HepG2 (cell line): ENCODE data around the gene ATG2A. TPM values are rescaled to one million over a fixed set of nuclear protein-coding genes. Genes with fewer than 3 reads are reported as not detected.
A peak's percentile ranks its signal among the peaks of the same experiment; 100 is the strongest.

Experiments used
- KDM2A ChIP-seq: sonication (generic); formaldehyde crosslinking; IDR thresholded peaks from 2 replicates; pipeline ENCODE4 v1.4.0; 2020; ENCODE audit warnings: low read depth, missing genetic modification reagents, borderline replicate concordance
- MED13 ChIP-seq: sonication (generic); formaldehyde crosslinking; IDR thresholded peaks from 2 replicates; pipeline ENCODE4 v1.5.0; 2020; ENCODE audit warnings: missing genetic modification reagents
- NFE2L1 ChIP-seq: sonication (generic); formaldehyde crosslinking; IDR thresholded peaks from 2 replicates; pipeline ENCODE4 v1.4.0; 2020; ENCODE audit warnings: missing genetic modification reagents, mild to moderate bottlenecking, borderline replicate concordance
- NR2F6 ChIP-seq, 2 experiments: IDR thresholded peaks; 2 replicates each; pipeline ENCODE4 v1.6.1; 2016; ENCODE audit warnings: antibody characterized with exemption in 1 of 2, mild to moderate bottlenecking in 1 of 2
- ZBTB21 ChIP-seq: sonication (generic); formaldehyde crosslinking; IDR thresholded peaks from 2 replicates; pipeline ENCODE4 v1.4.0; 2020; ENCODE audit warnings: missing genetic modification reagents
- ZBTB3 ChIP-seq: sonication (generic); formaldehyde crosslinking; IDR thresholded peaks from 2 replicates; pipeline ENCODE4 v1.4.0; 2020; ENCODE audit warnings: low read depth, mild to moderate bottlenecking, moderate library complexity, missing genetic modification reagents, borderline replicate concordance
- ZNF20 ChIP-seq: sonication (generic); formaldehyde crosslinking; IDR thresholded peaks from 2 replicates; pipeline ENCODE4 v1.4.0; 2020; ENCODE audit warnings: mild to moderate bottlenecking, moderate library complexity, missing genetic modification reagents
- ZNF3 ChIP-seq: IDR thresholded peaks from 2 replicates; pipeline ENCODE4 v1.7.0; 2017; ENCODE audit warnings: inconsistent platforms
- ZNF451 ChIP-seq: sonication (generic); formaldehyde crosslinking; IDR thresholded peaks from 2 replicates; pipeline ENCODE4 v1.5.0; 2020; ENCODE audit warnings: mild to moderate bottlenecking, missing genetic modification reagents
- ZNF501 ChIP-seq: sonication (generic); formaldehyde crosslinking; IDR thresholded peaks from 2 replicates; pipeline ENCODE4 v1.5.1; 2020; ENCODE audit warnings: mild to moderate bottlenecking, moderate library complexity, missing genetic modification reagents
- ZNF841 ChIP-seq: sonication (generic); formaldehyde crosslinking; IDR thresholded peaks from 2 replicates; pipeline ENCODE4 v1.8.1; 2023; ENCODE audit warnings: missing genetic modification reagents, borderline replicate concordance
- ZSCAN9 ChIP-seq: IDR thresholded peaks from 2 replicates; pipeline ENCODE4 v1.6.1; 2016; ENCODE audit warnings: borderline replicate concordance
- polyA plus RNA-seq, 8 experiments: library from polyadenylated mRNA; depleted of rRNA in 3 of 8; stranded (reverse) in 7 of 8; unstranded in 1 of 8; fragments of >200 nt; fragmentation: Illumina TruSeq in 4 of 8; extraction: Trizol in 4 of 8; gene quantifications; 2 replicates each; pipeline versions ENCODE4 v1.2.1 to v1.2.3, GENCODE V29; 2011 to 2016; ENCODE audit warnings: low read depth in 4 of 8, missing spikeins in 1 of 8, mixed read lengths in 1 of 8; ENCODE audit not compliant: insufficient read depth in 1 of 8
- total RNA-seq, 5 experiments: library from RNA; depleted of rRNA; stranded (reverse); fragments of >200 nt; fragmentation: Illumina TruSeq; extraction: Trizol; gene quantifications; 2 replicates each; pipeline ENCODE4 v1.2.3, GENCODE V29; 2016; ENCODE audit warnings: low read depth in 1 of 5
- TF ChIP-seq, protein P1 (sequence below): sonication (generic); formaldehyde crosslinking; IDR thresholded peaks from 2 replicates; pipeline ENCODE4 v1.8.1; 2023; ENCODE audit warnings: mild to moderate bottlenecking, missing genetic modification reagents
- TF ChIP-seq, protein P2 (sequence below): IDR thresholded peaks from 2 replicates; pipeline ENCODE4 v1.6.1; 2012; ENCODE audit warnings: inconsistent platforms
- TF ChIP-seq, protein P3 (sequence below): sonication (generic); formaldehyde crosslinking; IDR thresholded peaks from 2 replicates; pipeline ENCODE4 v1.4.0; 2020; ENCODE audit warnings: missing genetic modification reagents, borderline replicate concordance
- TF ChIP-seq, protein P4 (sequence below): sonication (generic); formaldehyde crosslinking; IDR thresholded peaks from 2 replicates; pipeline ENCODE4 v1.4.0; 2020; ENCODE audit warnings: mild to moderate bottlenecking, missing genetic modification reagents
- TF ChIP-seq, protein P5 (sequence below): sonication (generic); formaldehyde crosslinking; IDR thresholded peaks from 2 replicates; pipeline ENCODE4 v1.9.0; 2021; ENCODE audit warnings: missing genetic modification reagents, mild to moderate bottlenecking, borderline replicate concordance
- TF ChIP-seq, protein P6 (sequence below): sonication (generic); formaldehyde crosslinking; IDR thresholded peaks from 2 replicates; pipeline ENCODE4 v1.8.1; 2023; ENCODE audit warnings: missing genetic modification reagents, mild to moderate bottlenecking, borderline replicate concordance

ATG2A gene
- total and polyA plus RNA-seq, 2 of the 13 experiments (the other 11 are each of a cell fraction or from before 2014, with no cell fraction given): 6.7 to 8.0 TPM

DNA sequence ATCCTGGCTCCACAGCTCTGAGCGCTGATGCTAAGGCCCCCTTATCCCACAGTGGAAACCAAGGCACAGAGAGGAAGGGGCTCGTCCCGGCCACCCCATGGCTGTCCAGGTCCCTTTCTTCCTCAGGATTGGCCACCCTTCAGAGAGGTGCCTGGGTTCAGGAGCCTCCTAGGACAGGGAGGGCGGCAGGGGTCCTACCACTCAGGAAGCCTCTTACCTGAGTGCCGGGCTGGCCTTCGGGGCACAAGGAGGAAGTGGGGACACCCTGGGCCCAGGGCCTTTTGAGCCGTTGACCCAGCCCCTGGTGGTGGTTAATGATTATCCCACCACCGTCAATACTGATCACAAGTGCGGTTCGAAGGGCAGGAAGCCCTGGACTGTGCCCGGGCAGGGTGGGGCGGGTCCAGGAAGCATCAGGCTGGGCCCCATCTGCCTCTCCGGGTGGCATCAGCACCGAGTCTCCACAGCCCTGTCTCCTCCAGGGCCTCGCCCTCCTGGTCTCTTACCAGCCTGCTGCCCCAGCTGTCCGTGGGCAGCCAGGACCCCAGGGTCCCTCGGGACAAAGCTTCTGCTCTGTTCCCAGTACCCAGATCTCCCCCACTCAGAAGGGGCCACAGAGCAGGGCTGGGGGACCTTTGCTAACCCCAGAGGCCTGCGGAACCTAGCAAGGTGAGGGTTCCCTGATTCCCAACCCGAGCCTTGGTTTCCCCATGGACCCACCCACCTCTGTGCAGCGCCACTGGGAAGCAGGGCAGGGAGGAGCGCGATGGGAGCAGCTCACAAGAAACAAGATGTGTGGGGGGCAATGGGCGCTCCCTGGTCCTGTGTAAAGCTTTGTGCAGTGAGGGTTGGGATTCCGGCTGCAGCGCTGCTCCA lies 23.6 kb downstream of the ATG2A start (continued):
- no peak for TF ChIP-seq NFE2L1 (CRISPR knock-in tag)
- TF ChIP-seq, protein P1, sequence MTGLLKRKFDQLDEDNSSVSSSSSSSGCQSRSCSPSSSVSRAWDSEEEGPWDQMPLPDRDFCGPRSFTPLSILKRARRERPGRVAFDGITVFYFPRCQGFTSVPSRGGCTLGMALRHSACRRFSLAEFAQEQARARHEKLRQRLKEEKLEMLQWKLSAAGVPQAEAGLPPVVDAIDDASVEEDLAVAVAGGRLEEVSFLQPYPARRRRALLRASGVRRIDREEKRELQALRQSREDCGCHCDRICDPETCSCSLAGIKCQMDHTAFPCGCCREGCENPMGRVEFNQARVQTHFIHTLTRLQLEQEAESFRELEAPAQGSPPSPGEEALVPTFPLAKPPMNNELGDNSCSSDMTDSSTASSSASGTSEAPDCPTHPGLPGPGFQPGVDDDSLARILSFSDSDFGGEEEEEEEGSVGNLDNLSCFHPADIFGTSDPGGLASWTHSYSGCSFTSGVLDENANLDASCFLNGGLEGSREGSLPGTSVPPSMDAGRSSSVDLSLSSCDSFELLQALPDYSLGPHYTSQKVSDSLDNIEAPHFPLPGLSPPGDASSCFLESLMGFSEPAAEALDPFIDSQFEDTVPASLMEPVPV (CRISPR knock-in tag): no peak
- TF ChIP-seq, protein P2, sequence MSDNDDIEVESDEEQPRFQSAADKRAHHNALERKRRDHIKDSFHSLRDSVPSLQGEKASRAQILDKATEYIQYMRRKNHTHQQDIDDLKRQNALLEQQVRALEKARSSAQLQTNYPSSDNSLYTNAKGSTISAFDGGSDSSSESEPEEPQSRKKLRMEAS: no peak; the same call in none of the 2 replicates
- peak; percentile 61; the same call in 1 of the 2 replicates for TF ChIP-seq KDM2A
- TF ChIP-seq, protein P3, sequence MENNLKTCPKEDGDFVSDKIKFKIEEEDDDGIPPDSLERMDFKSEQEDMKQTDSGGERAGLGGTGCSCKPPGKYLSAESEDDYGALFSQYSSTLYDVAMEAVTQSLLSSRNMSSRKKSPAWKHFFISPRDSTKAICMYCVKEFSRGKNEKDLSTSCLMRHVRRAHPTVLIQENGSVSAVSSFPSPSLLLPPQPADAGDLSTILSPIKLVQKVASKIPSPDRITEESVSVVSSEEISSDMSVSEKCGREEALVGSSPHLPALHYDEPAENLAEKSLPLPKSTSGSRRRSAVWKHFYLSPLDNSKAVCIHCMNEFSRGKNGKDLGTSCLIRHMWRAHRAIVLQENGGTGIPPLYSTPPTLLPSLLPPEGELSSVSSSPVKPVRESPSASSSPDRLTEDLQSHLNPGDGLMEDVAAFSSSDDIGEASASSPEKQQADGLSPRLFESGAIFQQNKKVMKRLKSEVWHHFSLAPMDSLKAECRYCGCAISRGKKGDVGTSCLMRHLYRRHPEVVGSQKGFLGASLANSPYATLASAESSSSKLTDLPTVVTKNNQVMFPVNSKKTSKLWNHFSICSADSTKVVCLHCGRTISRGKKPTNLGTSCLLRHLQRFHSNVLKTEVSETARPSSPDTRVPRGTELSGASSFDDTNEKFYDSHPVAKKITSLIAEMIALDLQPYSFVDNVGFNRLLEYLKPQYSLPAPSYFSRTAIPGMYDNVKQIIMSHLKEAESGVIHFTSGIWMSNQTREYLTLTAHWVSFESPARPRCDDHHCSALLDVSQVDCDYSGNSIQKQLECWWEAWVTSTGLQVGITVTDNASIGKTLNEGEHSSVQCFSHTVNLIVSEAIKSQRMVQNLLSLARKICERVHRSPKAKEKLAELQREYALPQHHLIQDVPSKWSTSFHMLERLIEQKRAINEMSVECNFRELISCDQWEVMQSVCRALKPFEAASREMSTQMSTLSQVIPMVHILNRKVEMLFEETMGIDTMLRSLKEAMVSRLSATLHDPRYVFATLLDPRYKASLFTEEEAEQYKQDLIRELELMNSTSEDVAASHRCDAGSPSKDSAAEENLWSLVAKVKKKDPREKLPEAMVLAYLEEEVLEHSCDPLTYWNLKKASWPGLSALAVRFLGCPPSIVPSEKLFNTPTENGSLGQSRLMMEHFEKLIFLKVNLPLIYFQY (CRISPR knock-in tag): peak; percentile 75
- TF ChIP-seq MED13 (CRISPR knock-in tag): peak; percentile 31; the same call in 1 of the 2 replicates
- TF ChIP-seq ZBTB3 (CRISPR knock-in tag): peak; percentile 58
- no peak for TF ChIP-seq ZNF3
- TF ChIP-seq, protein P4, sequence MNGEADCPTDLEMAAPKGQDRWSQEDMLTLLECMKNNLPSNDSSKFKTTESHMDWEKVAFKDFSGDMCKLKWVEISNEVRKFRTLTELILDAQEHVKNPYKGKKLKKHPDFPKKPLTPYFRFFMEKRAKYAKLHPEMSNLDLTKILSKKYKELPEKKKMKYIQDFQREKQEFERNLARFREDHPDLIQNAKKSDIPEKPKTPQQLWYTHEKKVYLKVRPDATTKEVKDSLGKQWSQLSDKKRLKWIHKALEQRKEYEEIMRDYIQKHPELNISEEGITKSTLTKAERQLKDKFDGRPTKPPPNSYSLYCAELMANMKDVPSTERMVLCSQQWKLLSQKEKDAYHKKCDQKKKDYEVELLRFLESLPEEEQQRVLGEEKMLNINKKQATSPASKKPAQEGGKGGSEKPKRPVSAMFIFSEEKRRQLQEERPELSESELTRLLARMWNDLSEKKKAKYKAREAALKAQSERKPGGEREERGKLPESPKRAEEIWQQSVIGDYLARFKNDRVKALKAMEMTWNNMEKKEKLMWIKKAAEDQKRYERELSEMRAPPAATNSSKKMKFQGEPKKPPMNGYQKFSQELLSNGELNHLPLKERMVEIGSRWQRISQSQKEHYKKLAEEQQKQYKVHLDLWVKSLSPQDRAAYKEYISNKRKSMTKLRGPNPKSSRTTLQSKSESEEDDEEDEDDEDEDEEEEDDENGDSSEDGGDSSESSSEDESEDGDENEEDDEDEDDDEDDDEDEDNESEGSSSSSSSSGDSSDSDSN (CRISPR knock-in tag): peak; percentile 54
- TF ChIP-seq ZBTB21 (CRISPR knock-in tag): no peak; the same call in 1 of the 2 replicates
- TF ChIP-seq, protein P5, sequence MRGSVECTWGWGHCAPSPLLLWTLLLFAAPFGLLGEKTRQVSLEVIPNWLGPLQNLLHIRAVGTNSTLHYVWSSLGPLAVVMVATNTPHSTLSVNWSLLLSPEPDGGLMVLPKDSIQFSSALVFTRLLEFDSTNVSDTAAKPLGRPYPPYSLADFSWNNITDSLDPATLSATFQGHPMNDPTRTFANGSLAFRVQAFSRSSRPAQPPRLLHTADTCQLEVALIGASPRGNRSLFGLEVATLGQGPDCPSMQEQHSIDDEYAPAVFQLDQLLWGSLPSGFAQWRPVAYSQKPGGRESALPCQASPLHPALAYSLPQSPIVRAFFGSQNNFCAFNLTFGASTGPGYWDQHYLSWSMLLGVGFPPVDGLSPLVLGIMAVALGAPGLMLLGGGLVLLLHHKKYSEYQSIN (CRISPR knock-in tag): no peak
- peak; percentile 77; the same call in 1 of the 2 replicates for TF ChIP-seq ZNF451
- TF ChIP-seq ZNF841 (CRISPR knock-in tag): no peak
- TF ChIP-seq ZNF20 (CRISPR knock-in tag): no peak
- peak; percentile 66; the same call in 1 of the 2 replicates for TF ChIP-seq ZNF501 (CRISPR knock-in tag)
- TF ChIP-seq NR2F6 (IDR thresholded peaks at IDR 0.05): peak; percentile 77
- TF ChIP-seq NR2F6 (CRISPR knock-in tag; IDR thresholded peaks at IDR 0.05): peak; percentile 87
- no peak for TF ChIP-seq ZSCAN9 (CRISPR knock-in tag)
- TF ChIP-seq, protein P6, sequence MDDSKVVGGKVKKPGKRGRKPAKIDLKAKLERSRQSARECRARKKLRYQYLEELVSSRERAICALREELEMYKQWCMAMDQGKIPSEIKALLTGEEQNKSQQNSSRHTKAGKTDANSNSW (CRISPR knock-in tag): no peak
